Superior temporal gyrus (tissue), 1 donor: ENCODE measurements around the gene RPRD2.

ENCODE experiments used
- DNase-seq: peaks from one replicate; pipeline ENCODE4 v3.0.0-alpha.2; 2016; ENCODE audit errors: extremely low spot score

RPRD2 gene

DNA sequence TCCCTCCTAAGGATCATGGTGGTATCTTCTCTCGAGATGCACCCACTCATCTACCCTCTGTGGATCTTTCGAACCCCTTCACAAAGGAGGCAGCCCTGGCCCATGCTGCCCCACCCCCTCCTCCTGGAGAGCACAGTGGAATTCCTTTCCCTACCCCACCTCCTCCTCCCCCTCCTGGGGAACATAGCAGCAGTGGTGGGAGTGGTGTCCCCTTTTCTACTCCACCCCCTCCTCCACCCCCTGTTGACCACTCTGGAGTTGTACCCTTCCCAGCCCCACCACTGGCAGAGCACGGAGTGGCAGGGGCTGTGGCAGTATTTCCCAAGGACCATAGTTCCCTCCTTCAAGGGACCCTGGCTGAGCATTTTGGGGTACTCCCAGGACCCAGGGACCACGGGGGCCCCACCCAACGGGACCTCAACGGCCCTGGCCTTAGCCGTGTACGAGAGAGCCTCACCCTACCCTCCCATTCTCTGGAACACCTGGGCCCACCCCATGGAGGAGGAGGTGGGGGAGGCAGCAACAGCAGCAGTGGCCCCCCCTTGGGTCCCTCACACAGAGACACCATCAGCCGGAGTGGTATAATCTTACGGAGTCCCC, 108.8 kb downstream of the RPRD2 start:
- DNase-seq = no peak

DNA sequence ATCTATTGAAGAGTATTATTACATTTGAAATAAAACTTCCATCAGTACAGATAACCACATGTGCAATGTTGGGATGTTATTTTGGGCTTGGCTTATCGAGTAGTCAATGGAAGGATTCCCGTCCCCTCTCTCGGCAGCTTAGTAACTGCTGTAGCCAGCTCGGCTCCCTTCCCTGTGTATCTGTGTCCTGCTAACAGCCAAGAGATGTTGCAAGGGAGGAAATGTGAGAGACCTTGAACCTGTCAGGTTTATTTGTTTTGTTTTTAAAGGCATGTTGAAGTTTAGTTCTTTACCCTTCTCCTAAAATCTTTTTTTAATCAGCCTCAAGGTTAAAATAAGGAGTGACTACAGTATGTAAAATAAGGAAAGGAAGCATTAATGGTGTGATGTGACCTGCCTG, 109.7 kb downstream of the RPRD2 start:
- DNase-seq = no peak

DNA sequence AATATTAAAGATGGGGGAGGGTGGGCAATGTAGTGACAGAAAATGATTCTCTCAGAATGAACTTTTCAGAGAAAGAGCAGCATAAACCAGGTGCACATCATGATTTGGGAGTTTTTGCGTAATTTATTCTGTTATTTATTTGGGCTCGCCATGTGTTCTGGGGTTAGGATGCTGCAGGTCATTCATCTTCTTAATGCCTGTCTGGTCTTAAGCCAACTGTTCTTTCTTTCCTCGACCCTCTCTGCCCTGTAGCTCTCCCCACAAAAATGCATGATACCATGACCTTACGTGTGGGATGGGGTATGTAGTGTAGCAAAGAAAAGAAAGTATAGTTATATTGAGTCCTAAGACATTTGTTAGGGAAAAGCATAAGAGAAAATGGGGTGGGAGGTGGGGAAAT, 110.9 kb downstream of the RPRD2 start:
- no peak for DNase-seq

- no peak for DNase-seq
Observed at GRCh38 chr1:150476754-150477153, 112.8 kb downstream of the RPRD2 start.

- no peak for DNase-seq
Observed at GRCh38 chr1:150477320-150477719, 113.4 kb downstream of the RPRD2 start.

DNA sequence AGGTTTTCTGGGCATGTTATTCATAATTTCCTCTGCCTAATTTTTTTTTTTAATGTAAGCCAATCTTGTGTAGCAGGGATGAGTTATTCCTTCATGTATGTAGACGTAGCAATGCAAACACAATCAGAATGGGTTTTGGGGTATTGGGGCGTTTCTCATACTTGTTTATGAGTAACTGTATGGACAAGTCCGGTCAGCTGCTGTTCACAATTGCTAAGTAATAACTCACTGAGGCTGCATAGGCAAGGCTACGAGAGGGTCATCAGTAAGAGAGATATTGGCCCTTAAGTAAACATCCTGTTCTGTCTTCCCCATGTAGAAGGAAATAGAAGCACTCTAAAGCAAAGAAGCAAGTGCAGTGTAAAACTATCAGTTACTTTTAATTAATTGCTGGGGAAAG, 113.8 kb downstream of the RPRD2 start:
- DNase-seq = no peak

GRCh38 chr1:150479370-150479769, 115.4 kb downstream of the RPRD2 start:
- no peak for DNase-seq

GRCh38 chr1:150479927-150480352, 116.0 kb downstream of the RPRD2 start:
- no peak for DNase-seq

DNA sequence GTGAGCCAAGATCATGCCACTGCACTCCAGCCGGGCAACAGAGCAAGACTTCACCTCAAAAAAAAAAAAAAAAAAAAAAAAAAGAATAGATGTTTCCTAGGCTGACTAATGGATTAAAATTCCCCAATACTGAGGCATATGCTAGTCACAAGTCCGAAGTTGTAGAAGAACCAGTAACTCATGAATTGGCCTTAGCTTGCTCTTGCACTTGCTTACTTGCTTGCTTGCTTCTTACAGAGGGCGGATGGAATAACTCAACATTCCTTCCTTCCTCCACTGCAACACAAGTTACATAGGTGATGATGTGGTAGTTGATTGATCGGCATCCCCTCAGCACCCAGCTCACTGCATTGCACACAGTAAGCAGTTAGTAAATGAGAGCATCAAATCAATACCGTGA, 120.5 kb downstream of the RPRD2 start:
- DNase-seq = no peak

GRCh38 chr1:150484861-150485260, 120.9 kb downstream of the RPRD2 start:
- no peak for DNase-seq

- DNase-seq = peak; percentile 99
Observed at GRCh38 chr1:150486966-150487762, 123.2 kb downstream of the RPRD2 start, which contains the start of gene TARS2. Gene TARS2, plus strand, starts transcription at chr1:150487419. Its CDS starts 32 bp downstream, at chr1:150487451.

GRCh38 chr1:150487763-150488115, 123.8 kb downstream of the RPRD2 start:
- DNase-seq = no peak

DNA sequence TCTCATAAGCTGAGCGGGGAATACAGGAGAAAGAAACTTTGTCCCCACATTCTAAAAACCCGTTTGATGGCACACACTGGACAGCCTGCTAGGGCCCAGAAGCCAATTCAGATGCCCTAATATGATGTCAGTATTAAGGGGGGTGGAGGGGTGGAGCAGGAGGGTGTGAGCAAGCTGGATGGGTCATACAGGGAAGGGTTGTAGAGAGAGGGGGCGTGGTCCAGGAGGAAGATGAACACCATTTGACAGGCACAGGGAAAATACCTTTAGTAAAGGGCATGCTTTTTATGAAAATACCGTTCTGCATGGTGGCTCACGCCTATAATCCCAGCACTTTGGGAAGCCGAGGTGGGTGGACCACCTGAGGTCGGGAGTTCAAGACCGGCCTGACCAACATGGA, 129.2 kb downstream of the RPRD2 start:
- DNase-seq = no peak

- no peak for DNase-seq
Observed at GRCh38 chr1:150498342-150498741, 134.4 kb downstream of the RPRD2 start.

- DNase-seq = no peak
Observed at GRCh38 chr1:150505431-150505830, 141.5 kb downstream of the RPRD2 start.

- peak; percentile 29 for DNase-seq
Observed at GRCh38 chr1:150507912-150508864, 144.2 kb downstream of the RPRD2 start, which contains the start of gene ECM1. Gene ECM1, plus strand, starts transcription at chr1:150508109. Its CDS starts 101 bp downstream, at chr1:150508210.

DNA sequence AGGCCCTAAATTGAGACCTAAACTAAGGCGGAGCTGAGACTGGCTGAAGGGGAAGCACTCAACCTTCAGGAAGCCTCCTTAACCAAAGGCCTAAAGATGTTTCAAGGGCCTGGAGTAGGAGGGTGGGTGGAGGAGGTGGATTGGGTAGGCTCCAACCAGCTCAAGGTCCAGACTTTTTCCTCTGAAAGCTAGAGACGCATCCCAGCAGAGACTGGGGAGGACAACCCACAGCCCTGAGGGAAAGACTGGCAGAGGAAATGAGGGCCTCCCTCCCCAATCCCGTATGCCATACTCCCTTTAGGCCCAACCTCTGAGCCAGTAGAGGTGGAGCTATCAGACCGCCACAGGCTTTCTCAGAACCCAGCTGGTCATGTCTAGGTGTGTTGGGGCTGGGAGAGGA, 145.0 kb downstream of the RPRD2 start:
- no peak for DNase-seq

DNA sequence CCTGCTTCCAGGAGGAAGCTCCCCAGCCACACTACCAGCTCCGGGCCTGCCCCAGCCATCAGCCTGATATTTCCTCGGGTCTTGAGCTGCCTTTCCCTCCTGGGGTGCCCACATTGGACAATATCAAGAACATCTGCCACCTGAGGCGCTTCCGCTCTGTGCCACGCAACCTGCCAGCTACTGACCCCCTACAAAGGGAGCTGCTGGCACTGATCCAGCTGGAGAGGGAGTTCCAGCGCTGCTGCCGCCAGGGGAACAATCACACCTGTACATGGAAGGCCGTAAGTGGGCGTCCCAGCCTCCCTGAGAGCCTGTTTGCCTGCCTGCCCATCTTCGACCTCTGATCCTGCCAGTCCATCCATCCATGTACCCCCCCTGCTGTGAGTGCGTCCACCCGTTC, 147.6 kb downstream of the RPRD2 start:
- no peak for DNase-seq

- no peak for DNase-seq
Observed at GRCh38 chr1:150511985-150512660, 148.2 kb downstream of the RPRD2 start.

DNA sequence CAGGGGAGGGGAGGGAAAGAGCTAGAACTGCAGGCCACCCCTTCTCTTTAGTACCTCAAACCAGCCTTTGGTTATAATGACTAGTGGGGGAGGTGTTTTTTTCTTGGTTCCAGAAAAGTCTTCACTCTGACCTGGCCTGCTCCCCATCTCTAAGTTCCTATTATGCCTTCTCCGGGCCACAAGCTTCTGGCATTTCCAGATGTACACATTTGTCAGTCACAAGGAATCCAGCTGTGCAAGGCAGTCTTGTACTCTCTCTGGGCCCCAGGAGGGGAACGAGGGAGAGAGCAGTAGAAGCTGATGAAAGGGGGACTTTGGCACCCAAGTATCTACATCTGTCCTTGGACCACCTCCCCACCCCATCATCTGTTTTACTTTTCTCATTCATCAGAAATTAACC, 148.9 kb downstream of the RPRD2 start:
- no peak for DNase-seq

GRCh38 chr1:150513351-150513791, 149.4 kb downstream of the RPRD2 start:
- DNase-seq = no peak

- DNase-seq = no peak
Observed at GRCh38 chr1:150514260-150514659, 150.3 kb downstream of the RPRD2 start.
